Type B pancreatic cell (in vitro differentiated cells): Measurements from ENCODE around the gene ACTR6. TPM values are rescaled to one million over a fixed set of nuclear protein-coding genes. Genes with fewer than 3 reads are reported as not detected.

ENCODE experiments used
- DNase-seq: peaks from one replicate; pipeline ENCODE4 v3.0.0; 2021; ENCODE audit warnings: mixed read lengths; ENCODE audit not compliant: unreplicated experiment; ENCODE audit errors: extremely low spot score
- H3K27ac Mint-ChIP-seq: 2 replicates; pipeline ENCODE4 v1.8.0; 2021; ENCODE audit warnings: mild to moderate bottlenecking, mixed read lengths
- H3K27me3 Mint-ChIP-seq: 2 replicates; pipeline ENCODE4 v1.8.0; 2021; ENCODE audit warnings: mixed read lengths
- H3K36me3 Mint-ChIP-seq: 2 replicates; pipeline ENCODE4 v1.8.0; 2021; ENCODE audit warnings: mixed read lengths
- H3K4me1 Mint-ChIP-seq: one replicate; pipeline ENCODE4 v1.8.0; 2021; ENCODE audit warnings: mixed read lengths; ENCODE audit not compliant: unreplicated experiment
- H3K4me3 Mint-ChIP-seq: 2 replicates; pipeline ENCODE4 v1.8.0; 2021; ENCODE audit warnings: mild to moderate bottlenecking, mixed read lengths
- H3K9me3 Mint-ChIP-seq: 2 replicates; pipeline ENCODE4 v1.8.0; 2021; ENCODE audit warnings: mixed read lengths
- long read RNA-seq: library from polyadenylated mRNA; unstranded; transcript quantifications from one replicate; pipeline ENCODE4 v2.0.0, GENCODE V29; 2020
- total RNA-seq: library from RNA; stranded (reverse); gene quantifications from 2 replicates; pipeline ENCODE4 v1.2.1, GENCODE V29; 2021; ENCODE audit warnings: low replicate concordance
- TF ChIP-seq, protein P1 (sequence below): fragments of 200-600 bp; sonication (generic); conservative IDR thresholded peaks from 2 replicates; pipeline ENCODE4 v1.5.0; 2021; ENCODE audit warnings: antibody characterized with exemption, mild to moderate bottlenecking

ACTR6 gene
- 24.1 and 32.9 TPM in 2 replicates for total RNA-seq
- long read RNA-seq, transcript ACTR6-201 (11 exons, 2,464 nt), result major isoform, 76 of 88 reads
- long read RNA-seq, partial matches to known transcripts, result 1 of 88 reads
- long read RNA-seq, other reads (novel, unspliced or antisense), result 6 of 88 reads

DNA sequence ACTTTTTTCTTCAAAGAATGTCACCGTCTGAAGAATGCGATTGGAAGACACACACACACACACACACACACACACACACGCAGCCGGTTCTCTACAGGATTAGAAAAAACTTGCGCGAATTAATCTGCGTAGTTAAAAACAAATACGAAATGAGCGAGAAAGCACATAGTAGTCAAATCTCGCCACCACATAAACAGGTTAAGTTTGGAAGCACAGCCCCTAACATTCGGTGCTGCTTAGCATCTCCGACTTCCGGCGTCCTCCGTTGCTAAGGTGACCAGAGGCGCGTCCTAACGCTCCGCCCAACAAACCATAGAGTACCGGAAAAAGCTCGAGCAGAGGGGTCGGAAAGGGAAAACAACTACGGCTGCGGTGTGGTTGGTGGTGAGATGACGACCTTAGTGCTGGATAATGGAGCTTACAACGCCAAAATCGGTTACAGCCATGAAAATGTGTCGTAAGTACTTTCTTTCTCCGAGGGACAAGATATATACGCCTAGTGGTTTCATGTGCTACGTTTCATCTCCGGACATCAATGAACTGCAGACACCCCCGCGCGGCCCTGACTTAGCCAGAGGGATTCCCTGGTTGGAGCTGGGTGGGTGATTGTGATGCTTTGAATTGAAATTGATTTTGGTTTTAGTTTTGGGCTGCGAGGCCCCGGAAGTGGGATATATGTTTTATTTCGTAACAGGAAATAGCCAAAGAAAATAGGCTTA, at the start of gene ACTR6:
Gene ACTR6, plus strand, starts transcription at position 353 of the 719 bp plus-strand sequence. Its CDS starts 37 bp downstream, at position 390.
- TF ChIP-seq, protein P1, sequence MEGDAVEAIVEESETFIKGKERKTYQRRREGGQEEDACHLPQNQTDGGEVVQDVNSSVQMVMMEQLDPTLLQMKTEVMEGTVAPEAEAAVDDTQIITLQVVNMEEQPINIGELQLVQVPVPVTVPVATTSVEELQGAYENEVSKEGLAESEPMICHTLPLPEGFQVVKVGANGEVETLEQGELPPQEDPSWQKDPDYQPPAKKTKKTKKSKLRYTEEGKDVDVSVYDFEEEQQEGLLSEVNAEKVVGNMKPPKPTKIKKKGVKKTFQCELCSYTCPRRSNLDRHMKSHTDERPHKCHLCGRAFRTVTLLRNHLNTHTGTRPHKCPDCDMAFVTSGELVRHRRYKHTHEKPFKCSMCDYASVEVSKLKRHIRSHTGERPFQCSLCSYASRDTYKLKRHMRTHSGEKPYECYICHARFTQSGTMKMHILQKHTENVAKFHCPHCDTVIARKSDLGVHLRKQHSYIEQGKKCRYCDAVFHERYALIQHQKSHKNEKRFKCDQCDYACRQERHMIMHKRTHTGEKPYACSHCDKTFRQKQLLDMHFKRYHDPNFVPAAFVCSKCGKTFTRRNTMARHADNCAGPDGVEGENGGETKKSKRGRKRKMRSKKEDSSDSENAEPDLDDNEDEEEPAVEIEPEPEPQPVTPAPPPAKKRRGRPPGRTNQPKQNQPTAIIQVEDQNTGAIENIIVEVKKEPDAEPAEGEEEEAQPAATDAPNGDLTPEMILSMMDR, result peak; percentile 44
- Mint-ChIP-seq H3K4me3 (peak within 1 kb of the TSS; percentile 97), H3K9me3 (no peaks in the 10 kb centered on the region), H3K27ac (peak within 1 kb of the TSS; percentile 97), H3K27me3 (peaks cover 5% of the 10 kb centered on the region), H3K36me3 (no peaks in the 10 kb centered on the region), H3K4me1 (peaks cover 7% of the 10 kb centered on the region)
- DNase-seq, result peak; percentile 90

DNA sequence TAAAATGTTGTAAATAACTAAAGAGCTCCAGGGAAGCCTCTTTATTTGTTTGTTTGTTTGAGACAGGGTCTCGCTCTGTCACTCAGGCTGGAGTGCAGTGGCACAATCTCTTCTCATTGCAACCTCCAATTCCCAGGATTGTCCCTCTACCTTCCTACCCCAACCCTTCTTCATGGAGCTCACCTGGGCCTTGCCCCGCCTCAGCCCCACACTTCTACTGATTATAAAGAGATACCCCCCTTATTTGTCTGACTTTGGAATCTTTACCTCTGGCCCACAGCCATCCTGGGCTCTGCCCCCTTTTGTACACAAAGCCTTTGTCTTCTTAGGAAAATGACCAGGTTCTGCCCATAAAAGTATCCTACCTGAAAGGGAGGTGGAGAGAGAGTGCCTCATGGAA, 48.8 kb upstream of the ACTR6 start:
- Mint-ChIP-seq H3K27ac (no peak overlapping the region), H3K4me1 (no peaks in the 10 kb centered on the region), H3K27me3 (no peaks in the 10 kb centered on the region), H3K36me3 (no peaks in the 10 kb centered on the region), H3K9me3 (no peaks in the 10 kb centered on the region), H3K4me3 (no peak overlapping the region)
- no peak for DNase-seq
- TF ChIP-seq, protein P1, result no peak

DNA sequence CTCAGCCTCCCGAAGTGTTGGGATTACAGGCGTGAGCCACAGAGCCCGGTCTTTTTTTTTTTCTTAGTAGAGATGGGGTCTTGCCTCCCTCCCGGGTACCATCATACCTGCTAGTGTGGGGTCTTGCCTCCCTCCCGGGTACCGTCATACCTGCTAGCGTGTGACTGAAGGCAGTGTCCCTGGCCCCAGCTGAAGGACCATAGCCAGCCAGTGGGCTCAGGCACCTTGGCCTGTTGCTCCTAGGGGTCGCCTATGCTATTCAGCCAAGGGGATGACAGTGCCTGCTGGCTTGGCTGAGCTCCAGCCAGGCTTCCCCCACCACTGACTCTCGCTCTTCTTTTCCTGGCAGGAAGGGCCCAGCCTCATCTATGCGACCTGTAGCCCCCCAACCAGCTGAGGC, 47.5 kb upstream of the ACTR6 start:
- no peak overlapping the region for H3K27ac Mint-ChIP-seq
- no peak for DNase-seq
- no peaks in the 10 kb centered on the region for H3K27me3 Mint-ChIP-seq
- H3K4me3 Mint-ChIP-seq, result no peak overlapping the region
- H3K4me1 Mint-ChIP-seq, result no peaks in the 10 kb centered on the region
- no peaks in the 10 kb centered on the region for H3K36me3 Mint-ChIP-seq
- no peaks in the 10 kb centered on the region for H3K9me3 Mint-ChIP-seq
- TF ChIP-seq, protein P1, result no peak

DNA sequence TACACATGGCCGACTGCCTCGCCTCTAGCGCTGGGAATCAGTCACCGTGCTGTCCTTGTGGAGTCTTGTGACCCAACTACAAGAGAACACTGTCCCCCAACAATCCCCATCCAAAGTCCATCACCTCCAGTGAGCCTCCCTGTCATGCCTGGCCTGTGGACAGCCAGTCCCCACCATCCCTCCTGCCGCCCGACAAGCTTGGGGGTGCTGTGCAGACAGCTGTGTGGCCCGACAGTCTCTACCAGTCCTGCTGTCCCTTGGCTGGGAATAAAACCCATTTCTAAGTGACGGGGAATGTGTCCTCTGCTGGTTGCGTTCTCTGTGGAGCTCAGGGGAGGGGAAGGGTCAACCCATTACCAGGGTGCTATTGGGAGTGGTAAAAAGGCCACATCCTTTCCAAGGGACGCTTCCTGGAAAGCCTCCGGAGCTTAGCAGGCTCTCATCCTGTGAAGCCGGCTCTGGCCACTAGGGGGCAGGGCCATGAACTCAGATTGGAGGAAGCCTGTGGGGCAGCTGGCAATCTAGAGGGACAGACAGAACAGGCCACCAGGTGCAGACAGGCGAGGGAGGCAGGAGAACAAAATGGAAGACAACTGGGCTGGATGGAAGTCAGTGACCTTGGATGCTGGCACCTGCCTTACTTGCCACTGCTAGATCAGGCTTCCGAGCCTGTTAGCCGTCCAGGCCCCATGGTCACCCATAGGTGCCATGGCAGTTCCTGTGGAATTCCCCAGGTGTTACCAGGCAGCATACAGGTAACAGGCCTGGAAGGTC, 46.0 kb upstream of the ACTR6 start:
- Mint-ChIP-seq H3K27ac (peak overlapping the region; percentile 26), H3K9me3 (no peaks in the 10 kb centered on the region), H3K36me3 (no peaks in the 10 kb centered on the region), H3K4me3 (no peak overlapping the region), H3K27me3 (no peaks in the 10 kb centered on the region), H3K4me1 (no peaks in the 10 kb centered on the region)
- no peak for DNase-seq
- TF ChIP-seq, protein P1, result peak; percentile 87

DNA sequence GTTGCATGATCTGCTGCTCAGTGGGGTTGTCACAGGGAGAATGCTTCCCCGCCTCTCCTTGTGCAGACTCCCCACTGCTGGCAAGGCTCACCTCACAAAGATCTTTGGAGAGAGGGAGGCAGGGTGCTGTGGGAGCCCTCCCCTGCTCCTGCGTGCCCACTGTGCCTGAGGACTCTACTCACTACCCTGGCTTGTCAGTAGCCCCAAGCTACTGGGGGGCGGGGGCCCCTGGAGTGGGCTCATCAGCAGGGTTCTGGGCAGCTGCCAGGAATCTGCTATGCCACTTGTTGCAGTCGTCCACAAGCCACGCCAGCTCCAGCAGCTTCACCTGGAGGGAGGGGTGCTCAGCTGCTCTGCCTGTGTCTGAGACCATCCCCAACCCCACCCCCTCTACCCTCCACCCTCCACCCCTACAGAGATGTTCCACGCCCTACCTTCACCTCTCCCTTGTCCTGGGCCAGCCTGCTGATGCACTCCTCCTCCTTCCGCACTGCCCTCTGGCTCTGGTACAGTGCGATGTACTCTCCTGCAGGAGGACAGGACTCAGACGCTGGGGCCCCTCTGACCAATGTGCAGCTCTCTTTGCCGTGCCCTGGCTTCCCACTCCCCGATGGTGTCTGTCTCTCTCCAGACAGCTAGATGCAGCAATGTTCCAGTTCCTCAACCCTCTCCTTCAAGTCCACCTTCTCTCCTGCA, 43.7 kb upstream of the ACTR6 start:
- H3K4me3 Mint-ChIP-seq, result no peak overlapping the region
- no peaks in the 10 kb centered on the region for H3K36me3 Mint-ChIP-seq
- H3K27me3 Mint-ChIP-seq, result no peaks in the 10 kb centered on the region
- DNase-seq, result no peak
- H3K9me3 Mint-ChIP-seq, result no peaks in the 10 kb centered on the region
- no peaks in the 10 kb centered on the region for H3K4me1 Mint-ChIP-seq
- TF ChIP-seq, protein P1, result no peak
- H3K27ac Mint-ChIP-seq, result no peak overlapping the region
